Naive B cell (primary cell): ENCODE measurements around the gene ANGPTL4. TPM values are rescaled to one million over a fixed set of nuclear protein-coding genes. Genes with fewer than 3 reads are reported as not detected.
"Not testable (repeated sequence)": the region's sequence is repeated elsewhere in the genome, so short reads cannot be mapped to it uniquely, and the experiment has no call there.

Experiments
- ATAC-seq, 2 donors: fragments of 150-1000 bp; cut with Tn5 transposase; 2 replicates each; pipeline ENCODE4 v1.10.0; 2021; ENCODE audit warnings: low read depth in 2 of 2, mild to moderate bottlenecking in 2 of 2, moderate library complexity in 2 of 2
- DNase-seq: peaks from one replicate; pipeline ENCODE4 v3.0.0; 2022
- H3K27ac Mint-ChIP-seq, 6 donors: one replicate each; pipeline ENCODE4 v1.8.0; 2020 to 2022; ENCODE audit warnings: mild to moderate bottlenecking in 6 of 6, mixed read lengths in 6 of 6, moderate library complexity in 5 of 6, inconsistent platforms in 2 of 6
- H3K27me3 Mint-ChIP-seq, 3 donors: one replicate each; pipeline ENCODE4 v1.8.0; 2021 to 2022; ENCODE audit warnings: mixed read lengths in 3 of 3, mild to moderate bottlenecking in 1 of 3
- H3K36me3 Mint-ChIP-seq, 2 donors: one replicate each; pipeline ENCODE4 v1.8.0; 2020 to 2022; ENCODE audit warnings: mixed read lengths in 2 of 2, inconsistent platforms in 1 of 2, mild to moderate bottlenecking in 1 of 2
- H3K4me1 Mint-ChIP-seq, 3 donors: one replicate each; pipeline ENCODE4 v1.8.0; 2020 to 2022; ENCODE audit warnings: mixed read lengths in 3 of 3, inconsistent platforms in 1 of 3, mild to moderate bottlenecking in 1 of 3, moderate library complexity in 1 of 3
- H3K4me3 Mint-ChIP-seq, 8 donors: one replicate each; pipeline ENCODE4 v1.8.0; 2020 to 2022; ENCODE audit warnings: mild to moderate bottlenecking in 8 of 8, mixed read lengths in 8 of 8, moderate library complexity in 8 of 8, inconsistent platforms in 2 of 8
- H3K9me3 Mint-ChIP-seq, 7 donors: one replicate each; pipeline ENCODE4 v1.8.0; 2020 to 2022; ENCODE audit warnings: mixed read lengths in 7 of 7, mild to moderate bottlenecking in 5 of 7, inconsistent platforms in 2 of 7, moderate library complexity in 1 of 7
- polyA plus RNA-seq, 6 donors: library from polyadenylated mRNA; unstranded; fragments of 300-500 nt; fragmentation: Illumina TruSeq; gene quantifications; one replicate each; pipeline ENCODE4 v1.2.3, GENCODE V29; 2021; ENCODE audit warnings: low read depth in 6 of 6

ANGPTL4 gene
- polyA plus RNA-seq, 6 donors from 2014 or later = not detected

- no peak overlapping the region for H3K27ac Mint-ChIP-seq
- H3K27me3 Mint-ChIP-seq = no peaks in the 10 kb centered on the region
- no peak for DNase-seq
- ATAC-seq = no peak
- H3K4me1 Mint-ChIP-seq = peaks cover 3 to 10% (median 9%) of the 10 kb centered on the region in 3 donors
- H3K4me3 Mint-ChIP-seq = no peak overlapping the region
- peaks cover 0 to 8% of the 10 kb centered on the region in 2 donors for H3K36me3 Mint-ChIP-seq
- H3K9me3 Mint-ChIP-seq = no peaks in the 10 kb centered on the region
Observed at GRCh38 chr19:8403820-8404109, 39.8 kb downstream of the ANGPTL4 start.

- peak overlapping the region in 1 of 6 donors; percentile 79 for H3K27ac Mint-ChIP-seq
- H3K4me1 Mint-ChIP-seq = peaks cover 3 to 7% (median 4%) of the 10 kb centered on the region in 3 donors
Observed at GRCh38 chr19:8404391-8405151, 40.6 kb downstream of the ANGPTL4 start.

GRCh38 chr19:8410718-8411117 is 46.8 kb downstream of the ANGPTL4 start:
- not testable (repeated sequence) for DNase-seq, H3K27me3 Mint-ChIP-seq

More at GRCh38 chr19:8404391-8405151, 40.6 kb downstream of the ANGPTL4 start:
- ATAC-seq (no peak), DNase-seq (no peak)
- Mint-ChIP-seq H3K27me3 (no peaks in the 10 kb centered on the region), H3K4me3 (no peak overlapping the region), H3K9me3 (no peaks in the 10 kb centered on the region), H3K36me3 (peaks cover 0 to 8% of the 10 kb centered on the region in 2 donors)

GRCh38 chr19:8412783-8413628 is 49.1 kb downstream of the ANGPTL4 start, which contains the start of gene MARCHF2:
Gene MARCHF2 (plus strand): TSS chr19:8413305. CDS start chr19:8421841, 8,536 bp downstream.
- no peaks in the 10 kb centered on the region for H3K27me3 Mint-ChIP-seq
- peak; percentile 99 to 100 for ATAC-seq
- H3K27ac Mint-ChIP-seq = peak within 1 kb of the TSS in 1 of 6 donors; percentile 4
- H3K4me1 Mint-ChIP-seq = peaks cover 3 to 9% (median 5%) of the 10 kb centered on the region in 3 donors
- peak; percentile 95 for DNase-seq
- peak within 1 kb of the TSS; percentile 58 to 87 (median 75) for H3K4me3 Mint-ChIP-seq
- H3K36me3 Mint-ChIP-seq = no peaks in the 10 kb centered on the region
- H3K9me3 Mint-ChIP-seq = no peaks in the 10 kb centered on the region

More at GRCh38 chr19:8410718-8411117, 46.8 kb downstream of the ANGPTL4 start:
- not testable (repeated sequence) for H3K9me3 Mint-ChIP-seq, H3K4me3 Mint-ChIP-seq, H3K27ac Mint-ChIP-seq, H3K36me3 Mint-ChIP-seq, ATAC-seq
- H3K4me1 Mint-ChIP-seq = peaks cover 3 to 11% (median 5%) of the 10 kb centered on the region in 3 donors

- DNase-seq (no peak), ATAC-seq (no peak)
- Mint-ChIP-seq H3K4me1 (peaks cover 3 to 9% (median 5%) of the 10 kb centered on the region in 3 donors), H3K36me3 (no peaks in the 10 kb centered on the region), H3K9me3 (no peaks in the 10 kb centered on the region), H3K27ac (peak overlapping the region in 1 of 6 donors; percentile 4), H3K27me3 (no peaks in the 10 kb centered on the region), H3K4me3 (peak overlapping the region; percentile 58 to 82 (median 74))
Observed at GRCh38 chr19:8413629-8413995, 49.7 kb downstream of the ANGPTL4 start.

GRCh38 chr19:8416796-8417195 is 52.8 kb downstream of the ANGPTL4 start:
- no peak overlapping the region for H3K27ac Mint-ChIP-seq
- H3K27me3 Mint-ChIP-seq = no peaks in the 10 kb centered on the region
- DNase-seq (no peak), ATAC-seq (no peak)
- H3K4me1 Mint-ChIP-seq = peaks cover 3 to 9% (median 5%) of the 10 kb centered on the region in 3 donors
- no peaks in the 10 kb centered on the region for H3K36me3 Mint-ChIP-seq
- H3K4me3 Mint-ChIP-seq = peak overlapping the region in 1 of 8 donors; percentile 43
- H3K9me3 Mint-ChIP-seq = no peaks in the 10 kb centered on the region

GRCh38 chr19:8421484-8422461 is 57.8 kb downstream of the ANGPTL4 start:
- ATAC-seq (no peak), DNase-seq (no peak)
- H3K27me3 Mint-ChIP-seq = no peaks in the 10 kb centered on the region
- H3K4me1 Mint-ChIP-seq = no peaks in the 10 kb centered on the region
- H3K9me3 Mint-ChIP-seq = no peaks in the 10 kb centered on the region
- no peak overlapping the region for H3K4me3 Mint-ChIP-seq
- H3K27ac Mint-ChIP-seq = no peak overlapping the region
- H3K36me3 Mint-ChIP-seq = peaks cover 0 to 7% of the 10 kb centered on the region in 2 donors

GRCh38 chr19:8423817-8424223 is 59.9 kb downstream of the ANGPTL4 start:
- ATAC-seq (no peak), DNase-seq (no peak)
- Mint-ChIP-seq H3K4me1 (no peaks in the 10 kb centered on the region), H3K27me3 (no peaks in the 10 kb centered on the region), H3K27ac (no peak overlapping the region), H3K4me3 (no peak overlapping the region), H3K9me3 (no peaks in the 10 kb centered on the region), H3K36me3 (peaks cover 0 to 14% of the 10 kb centered on the region in 2 donors)

Other genes with a start within 250 kb of the ANGPTL4 start
- not detected for gene FBN3, start 214.6 kb upstream of the ANGPTL4 start, polyA plus RNA-seq
- gene CERS4, start 154.8 kb upstream of the ANGPTL4 start, polyA plus RNA-seq = 10 to 100 TPM; 36.3 to 53.3 (median 43.7) TPM
- 10 to 100 TPM; 16.0 to 32.4 (median 24.3) TPM for gene CD320, start 55.8 kb upstream of the ANGPTL4 start, polyA plus RNA-seq
- gene NDUFA7, start 42.8 kb upstream of the ANGPTL4 start, polyA plus RNA-seq = 100 to 1,000 TPM; 117 to 143 (median 128) TPM
- 1,000 to 10,000 TPM; 1,256 to 2,811 (median 2,461) TPM for gene RPS28, start 42.7 kb upstream of the ANGPTL4 start, polyA plus RNA-seq
- under 1 TPM in 2 of 6 donors, not detected in 4; 0.09 to 0.23 TPM for gene KANK3, start 20.9 kb upstream of the ANGPTL4 start, polyA plus RNA-seq
- gene RAB11B, start 26.2 kb downstream of the ANGPTL4 start, polyA plus RNA-seq = 10 to 100 TPM; 47.9 to 81.2 (median 58.2) TPM
- 10 to 100 TPM; 19.9 to 40.4 (median 31.3) TPM for gene MARCHF2, start 49.1 kb downstream of the ANGPTL4 start, polyA plus RNA-seq
- 100 to 1,000 TPM; 185 to 283 (median 210) TPM for gene HNRNPM, start 80.8 kb downstream of the ANGPTL4 start, polyA plus RNA-seq
- under 1 TPM in 2 of 6 donors, not detected in 4; 0.26 to 0.27 TPM for gene PRAM1, start 138.5 kb downstream of the ANGPTL4 start, polyA plus RNA-seq
- gene ZNF414, start 150.0 kb downstream of the ANGPTL4 start, polyA plus RNA-seq = 10 to 100 TPM in 4 of 6 donors, 1 to 10 TPM in 2; 7.4 to 25.5 (median 11.7) TPM
- gene MYO1F, start 213.3 kb downstream of the ANGPTL4 start, polyA plus RNA-seq = 10 to 100 TPM in 3 of 6 donors, 1 to 10 TPM in 3; 7.2 to 24.4 (median 9.6) TPM
- gene ADAMTS10, start 246.6 kb downstream of the ANGPTL4 start, polyA plus RNA-seq = under 1 TPM in 1 of 6 donors, not detected in 5; 0.31 TPM